DND-41 (cell line): ENCODE results near the gene PPM1F.

Source experiments
- ATAC-seq: fragments of 200-7000 bp; cut with Tn5 transposase; 3 replicates; pipeline ENCODE4 v1.9.1; 2021; ENCODE audit warnings: low read depth; ENCODE audit not compliant: insufficient read depth
- DNase-seq: peaks from one replicate; pipeline ENCODE4 v3.0.0-alpha.2; 2020
- H2AFZ ChIP-seq: 2 replicates; pipeline ENCODE4 v1.6.0; 2012; ENCODE audit warnings: low read depth, low read length
- H3K27ac ChIP-seq: 2 replicates; pipeline ENCODE4 v1.5.1; 2012; ENCODE audit warnings: low read length, inconsistent platforms
- H3K27me3 ChIP-seq: fragments of 200-600 bp; sonication (generic); 2 replicates; pipeline ENCODE4 v1.6.0; 2012; ENCODE audit warnings: low read length, mild to moderate bottlenecking, inconsistent platforms; ENCODE audit not compliant: insufficient read depth, poor library complexity
- H3K36me3 ChIP-seq: 2 replicates; pipeline ENCODE4 v1.5.1; 2012; ENCODE audit warnings: low read length, inconsistent platforms; ENCODE audit not compliant: insufficient read depth
- H3K4me1 ChIP-seq: 2 replicates; pipeline ENCODE4 v1.5.1; 2012; ENCODE audit warnings: mild to moderate bottlenecking, low read length; ENCODE audit not compliant: insufficient read depth
- H3K4me2 ChIP-seq: 2 replicates; pipeline ENCODE4 v1.6.0; 2012; ENCODE audit warnings: mild to moderate bottlenecking, moderate library complexity, low read length, inconsistent platforms; ENCODE audit not compliant: insufficient read depth
- H3K4me3 ChIP-seq, 2 experiments: fragments of 200-600 bp in 1 of 2; shearing (Covaris generic) in 1 of 2; 2 replicates each; pipeline ENCODE4 v1.5.1; 2012 to 2016; ENCODE audit warnings: inconsistent platforms in 2 of 2, low read length in 2 of 2, mild to moderate bottlenecking in 2 of 2, low read depth in 1 of 2, moderate library complexity in 1 of 2
- H3K79me2 ChIP-seq: 2 replicates; pipeline ENCODE4 v1.6.0; 2012; ENCODE audit warnings: low read length, inconsistent platforms; ENCODE audit not compliant: insufficient read depth
- H3K9ac ChIP-seq: 2 replicates; pipeline ENCODE4 v1.6.0; 2012; ENCODE audit warnings: low read depth, mild to moderate bottlenecking, inconsistent platforms, low read length, moderate library complexity
- H3K9me3 ChIP-seq: 2 replicates; pipeline ENCODE4 v1.5.1; 2012; ENCODE audit warnings: low read length, moderate library complexity, mild to moderate bottlenecking, inconsistent platforms; ENCODE audit not compliant: insufficient read depth, severe bottlenecking
- H4K20me1 ChIP-seq: 2 replicates; pipeline ENCODE4 v1.6.0; 2012; ENCODE audit warnings: low read length; ENCODE audit not compliant: insufficient read depth
- CTCF ChIP-seq: IDR thresholded peaks from 2 replicates; pipeline ENCODE4 v1.5.1; 2012; ENCODE audit warnings: borderline replicate concordance, low read length, moderate library complexity, mild to moderate bottlenecking; ENCODE audit not compliant: poor library complexity, severe bottlenecking; ENCODE audit errors: extremely low read depth
- EZH2 ChIP-seq: IDR thresholded peaks from 3 replicates; pipeline ENCODE4 v1.6.1; 2012; ENCODE audit warnings: borderline replicate concordance, low read depth, mild to moderate bottlenecking, moderate library complexity, low read length, inconsistent platforms; ENCODE audit not compliant: severe bottlenecking

PPM1F gene

GRCh38 chr22:21990445-21991303, 38.0 kb upstream of the PPM1F start:
- Histone ChIP-seq H3K27me3 (no peaks in the 10 kb centered on the region), H3K36me3 (no peaks in the 10 kb centered on the region), H3K9me3 (no peaks in the 10 kb centered on the region), H3K79me2 (no peaks in the 10 kb centered on the region), H3K4me3 (no peak overlapping the region), H3K9ac (no peak overlapping the region), H3K4me2 (no peak overlapping the region), H2AFZ (no peak overlapping the region), H3K27ac (no peak overlapping the region), H3K4me1 (no peaks in the 10 kb centered on the region), H4K20me1 (no peaks in the 10 kb centered on the region)
- ATAC-seq (no peak), DNase-seq (no peak)
- TF ChIP-seq EZH2 (no peak), CTCF (no peak)

- no peak for TF ChIP-seq CTCF
- no peak for TF ChIP-seq EZH2
- Histone ChIP-seq H3K27ac (no peak overlapping the region), H3K79me2 (no peaks in the 10 kb centered on the region), H3K4me2 (no peak overlapping the region), H3K4me3 (no peak overlapping the region), H4K20me1 (no peaks in the 10 kb centered on the region), H2AFZ (no peak overlapping the region), H3K4me1 (no peaks in the 10 kb centered on the region), H3K9me3 (no peaks in the 10 kb centered on the region), H3K9ac (no peak overlapping the region), H3K36me3 (no peaks in the 10 kb centered on the region), H3K27me3 (no peaks in the 10 kb centered on the region)
- ATAC-seq (no peak), DNase-seq (no peak)
These were observed 36.4 kb upstream of the PPM1F start for GRCh38 chr22:21989049-21989448.

GRCh38 chr22:21985214-21985613, 32.6 kb upstream of the PPM1F start:
- Histone ChIP-seq H2AFZ (no peak overlapping the region), H3K79me2 (peaks cover 26% of the 10 kb centered on the region), H3K4me1 (peaks cover 18% of the 10 kb centered on the region), H3K4me2 (no peak overlapping the region), H3K9ac (no peak overlapping the region), H3K9me3 (no peaks in the 10 kb centered on the region), H4K20me1 (no peaks in the 10 kb centered on the region; the same call in 1 of the 2 replicates), H3K27ac (no peak overlapping the region), H3K4me3 (no peak overlapping the region), H3K36me3 (peaks cover 3% of the 10 kb centered on the region; the same call in 1 of the 2 replicates), H3K27me3 (no peaks in the 10 kb centered on the region)
- ATAC-seq (no peak), DNase-seq (no peak)
- TF ChIP-seq CTCF (no peak), EZH2 (no peak)
